T-helper 17 cell (primary cell): Measurements from ENCODE around the gene LRRC15. TPM values are rescaled to one million over a fixed set of nuclear protein-coding genes. Genes with fewer than 3 reads are reported as not detected.

Experiments used
- ATAC-seq: fragments of 150-1000 bp; cut with Tn5 transposase; 2 replicates; pipeline ENCODE4 v1.10.0; 2021; ENCODE audit warnings: mild to moderate bottlenecking, moderate library complexity
- DNase-seq, 3 donors: peaks; one replicate each; pipeline versions ENCODE4 v3.0.0 to v3.0.0-alpha.2; 2020 to 2021
- H3K9me3 ChIP-seq: one replicate; pipeline ENCODE4 v1.7.0; 2013; ENCODE audit warnings: low read length, mild to moderate bottlenecking; ENCODE audit not compliant: control insufficient read depth, poor library complexity, severe bottlenecking
- H3K27ac Mint-ChIP-seq: one replicate; pipeline ENCODE4 v1.8.0; 2022; ENCODE audit warnings: mild to moderate bottlenecking, moderate library complexity, mixed read lengths
- H3K27me3 Mint-ChIP-seq: one replicate; pipeline ENCODE4 v1.8.0; 2022; ENCODE audit warnings: mixed read lengths
- H3K36me3 Mint-ChIP-seq: one replicate; pipeline ENCODE4 v1.8.0; 2022; ENCODE audit warnings: low read depth, mixed read lengths
- H3K4me1 Mint-ChIP-seq: one replicate; pipeline ENCODE4 v1.8.0; 2022; ENCODE audit warnings: mild to moderate bottlenecking, mixed read lengths
- H3K4me3 Mint-ChIP-seq: one replicate; pipeline ENCODE4 v1.8.0; 2022; ENCODE audit warnings: mild to moderate bottlenecking, moderate library complexity, mixed read lengths
- total RNA-seq, 4 donors: library from RNA in 2 of 4; stranded (reverse) in 2 of 4; gene quantifications; one replicate each; pipeline ENCODE4 v1.2.3 and lab custom pipeline; 2022 to 2026

The LRRC15 gene
- total RNA-seq, 2 donors from 2014 or later: not detected

DNA sequence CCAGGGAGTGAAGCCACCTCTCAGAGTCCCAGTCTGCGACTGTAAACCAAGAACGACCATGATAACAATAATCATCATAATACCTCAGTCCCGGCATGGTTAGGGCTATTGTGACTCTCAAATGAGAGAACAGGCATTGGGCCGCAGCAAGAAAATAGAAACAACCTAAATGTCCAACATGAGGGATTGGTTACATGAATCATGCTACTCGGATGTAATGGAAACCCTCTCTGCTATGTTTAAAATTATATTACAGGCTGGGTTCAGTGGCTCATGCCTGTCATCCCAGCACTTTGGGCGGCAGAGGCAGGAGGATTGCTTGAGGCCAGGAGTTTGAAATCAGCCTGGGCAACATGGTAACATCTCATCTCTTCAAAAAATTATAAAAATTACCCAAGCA lies 21.2 kb downstream of the LRRC15 start:
- H3K4me3 Mint-ChIP-seq: no peak overlapping the region
- H3K9me3 ChIP-seq: no peaks in the 10 kb centered on the region
- H3K27ac Mint-ChIP-seq: no peak overlapping the region
- no peak for ATAC-seq
- no peaks in the 10 kb centered on the region for H3K4me1 Mint-ChIP-seq
- no peaks in the 10 kb centered on the region for H3K36me3 Mint-ChIP-seq
- no peaks in the 10 kb centered on the region for H3K27me3 Mint-ChIP-seq
- DNase-seq: no peak

DNA sequence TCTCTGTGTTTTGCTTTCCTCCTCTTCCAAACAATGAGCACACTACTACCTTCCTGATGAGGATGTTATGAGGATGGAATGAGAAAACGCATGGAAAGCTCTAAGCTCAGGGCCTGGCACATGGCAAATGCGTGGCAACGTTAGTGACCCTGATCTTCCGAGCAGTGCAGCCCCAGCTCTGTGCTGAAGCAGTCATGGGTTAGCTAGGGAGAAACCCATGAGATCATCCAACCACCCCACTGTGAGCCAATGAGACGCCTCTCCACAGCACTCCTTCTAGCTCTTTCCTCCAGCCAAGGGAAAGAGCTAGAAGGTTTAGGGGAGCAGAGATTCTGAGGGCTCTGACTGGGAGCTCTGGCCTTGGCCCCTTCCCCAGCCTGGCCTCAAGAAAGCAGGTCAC lies 22.9 kb downstream of the LRRC15 start:
- H3K4me1 Mint-ChIP-seq: no peaks in the 10 kb centered on the region

DNA sequence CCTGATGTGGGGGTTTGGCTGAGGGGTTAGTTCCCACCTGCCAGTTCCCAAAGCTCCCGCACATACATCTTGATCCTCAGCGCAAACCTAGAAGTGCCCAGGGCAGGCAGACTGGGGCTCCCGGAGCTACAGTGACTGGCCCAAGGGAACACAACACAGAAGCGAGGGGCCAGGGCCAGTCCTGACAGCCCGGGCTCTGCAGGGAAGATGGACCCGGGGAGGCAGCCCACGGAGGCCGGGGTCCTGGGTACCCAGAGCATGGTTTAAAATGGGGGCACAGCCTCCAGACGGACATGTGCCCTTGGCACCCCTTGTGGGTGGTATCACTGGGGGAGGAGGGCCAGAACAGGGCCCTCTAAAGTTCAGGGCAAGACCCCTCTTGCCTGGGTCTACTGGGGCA lies 23.5 kb downstream of the LRRC15 start:
- DNase-seq: no peak
- H3K27ac Mint-ChIP-seq: no peak overlapping the region
- H3K4me3 Mint-ChIP-seq: no peak overlapping the region
- peaks cover 17% of the 10 kb centered on the region for H3K27me3 Mint-ChIP-seq
- H3K36me3 Mint-ChIP-seq: peaks cover 2% of the 10 kb centered on the region
- no peaks in the 10 kb centered on the region for H3K4me1 Mint-ChIP-seq
- H3K9me3 ChIP-seq: no peaks in the 10 kb centered on the region
- no peak for ATAC-seq

More for the DNA sequence above, 22.9 kb downstream of the LRRC15 start:
- no peaks in the 10 kb centered on the region for H3K9me3 ChIP-seq
- Mint-ChIP-seq H3K27ac (no peak overlapping the region), H3K36me3 (peaks cover under 1% of the 10 kb centered on the region), H3K4me3 (no peak overlapping the region), H3K27me3 (peaks cover 12% of the 10 kb centered on the region)
- no peak for ATAC-seq
- DNase-seq: no peak

DNA sequence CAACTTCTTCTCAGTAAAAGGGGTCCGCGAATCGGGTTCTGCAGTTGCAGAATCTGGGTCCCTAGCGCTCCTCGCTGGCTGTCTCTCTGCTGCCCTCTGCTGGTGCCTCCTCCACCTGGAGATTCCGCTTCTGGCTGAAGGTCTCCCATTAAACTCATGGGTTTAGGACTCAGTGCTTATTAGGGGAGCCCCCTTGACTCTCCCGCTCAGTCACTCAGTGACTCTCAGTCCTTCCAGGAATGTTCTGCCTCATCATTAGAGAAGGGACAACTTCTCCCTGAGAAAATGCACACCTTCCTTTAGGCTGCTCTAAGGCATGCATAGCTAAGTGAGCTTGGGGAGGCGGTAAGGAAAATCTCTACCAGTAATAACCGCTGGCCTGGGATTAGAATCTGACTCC lies 25.5 kb downstream of the LRRC15 start:
- no peaks in the 10 kb centered on the region for H3K9me3 ChIP-seq
- no peak overlapping the region for H3K27ac Mint-ChIP-seq
- peak; percentile 77 for ATAC-seq

DNA sequence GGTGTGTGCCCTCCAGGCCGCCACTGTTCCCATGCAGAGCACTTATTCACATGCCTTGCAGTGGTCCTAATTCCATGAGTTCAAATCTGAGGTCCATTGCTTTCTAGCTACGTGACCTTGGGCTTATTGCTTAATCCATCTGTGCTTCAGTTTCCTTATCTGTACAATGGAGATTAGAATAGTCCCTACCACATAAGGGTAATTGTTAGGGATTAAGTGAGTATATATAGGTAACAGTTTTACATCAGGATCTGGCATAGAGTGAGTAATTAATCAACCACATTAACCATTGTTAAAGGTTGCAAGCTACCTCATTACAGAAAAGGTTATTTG lies 26.0 kb downstream of the LRRC15 start:
- DNase-seq (no peak), ATAC-seq (no peak)
- Mint-ChIP-seq H3K4me3 (no peak overlapping the region), H3K4me1 (no peaks in the 10 kb centered on the region), H3K27ac (no peak overlapping the region), H3K27me3 (peaks cover 25% of the 10 kb centered on the region), H3K36me3 (peaks cover 2% of the 10 kb centered on the region)
- no peaks in the 10 kb centered on the region for H3K9me3 ChIP-seq

More for the DNA sequence above, 25.5 kb downstream of the LRRC15 start:
- DNase-seq: peak; percentile 54 to 75 (median 66)
- no peak overlapping the region for H3K4me3 Mint-ChIP-seq
- no peaks in the 10 kb centered on the region for H3K4me1 Mint-ChIP-seq
- H3K36me3 Mint-ChIP-seq: peaks cover 2% of the 10 kb centered on the region
- peaks cover 25% of the 10 kb centered on the region for H3K27me3 Mint-ChIP-seq

DNA sequence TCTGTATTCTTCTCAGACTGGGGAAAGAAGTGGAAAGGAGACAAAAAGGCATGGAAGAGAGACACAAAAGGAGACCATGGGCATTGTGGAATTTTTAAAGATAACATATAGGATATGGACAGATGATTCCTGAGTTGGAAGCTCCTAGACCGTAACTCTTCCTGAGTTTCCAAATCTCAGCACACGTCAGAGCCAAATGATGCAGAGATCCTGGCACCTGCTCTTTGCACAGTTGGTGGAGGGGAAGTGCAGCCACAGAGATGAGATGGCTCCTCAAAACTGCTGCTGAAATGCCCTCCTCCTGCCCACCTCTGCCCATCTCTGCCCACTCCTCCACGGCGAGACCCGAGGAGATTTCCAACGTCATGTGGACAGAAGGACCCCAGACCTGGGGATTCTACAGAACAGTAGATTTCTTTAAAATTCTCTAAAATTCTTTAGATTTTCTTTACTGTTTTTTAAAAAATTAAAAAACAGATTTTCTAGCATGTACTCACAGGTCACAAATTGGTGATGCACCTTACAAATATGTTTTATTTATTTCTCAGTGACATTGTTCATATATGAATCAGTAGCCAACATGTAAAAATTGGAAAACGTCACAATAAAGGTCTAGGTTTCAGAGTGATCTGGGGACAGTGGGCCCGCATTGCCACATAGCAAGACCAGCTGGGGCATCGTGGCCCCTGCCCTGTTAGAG lies 26.5 kb downstream of the LRRC15 start:
- peaks cover 25% of the 10 kb centered on the region for H3K27me3 Mint-ChIP-seq
- DNase-seq (no peak), ATAC-seq (no peak)
- peaks cover 2% of the 10 kb centered on the region for H3K36me3 Mint-ChIP-seq
- no peaks in the 10 kb centered on the region for H3K9me3 ChIP-seq
- H3K4me1 Mint-ChIP-seq: no peaks in the 10 kb centered on the region
- H3K4me3 Mint-ChIP-seq: no peak overlapping the region
- H3K27ac Mint-ChIP-seq: no peak overlapping the region

DNA sequence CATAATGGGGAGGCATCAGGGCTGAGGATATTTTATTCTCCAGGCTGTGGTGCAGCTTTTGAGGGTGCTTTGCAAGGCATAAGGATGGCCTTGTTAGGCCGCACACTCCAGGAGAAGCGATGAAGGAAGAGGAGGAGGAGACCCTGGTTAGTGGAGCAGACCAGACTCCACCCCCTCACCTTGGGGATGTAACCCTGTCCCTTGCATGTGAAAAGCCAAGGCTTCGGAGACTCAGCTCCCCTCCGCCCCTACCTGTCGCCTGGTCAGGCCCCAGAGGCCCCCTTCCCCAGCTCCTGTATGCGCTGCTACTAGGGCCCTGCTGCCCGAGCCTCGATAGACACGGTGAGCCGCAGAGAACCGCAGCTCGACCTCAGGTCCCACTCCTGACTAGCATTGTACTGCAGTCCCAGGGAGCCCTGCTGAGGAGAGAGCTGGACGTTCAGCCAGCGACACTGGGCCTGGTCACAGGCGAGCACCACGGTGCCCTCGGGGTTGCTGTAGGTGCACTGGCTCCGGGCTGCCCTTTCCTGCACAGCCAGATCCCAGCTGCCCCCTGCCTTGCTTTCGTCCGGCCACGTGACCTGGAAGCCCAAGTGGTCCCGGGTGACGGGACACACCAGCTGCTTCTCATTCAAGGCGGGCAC lies 28.7 kb downstream of the LRRC15 start:
- ATAC-seq (no peak), DNase-seq (no peak)
- no peak overlapping the region for H3K4me3 Mint-ChIP-seq
- no peaks in the 10 kb centered on the region for H3K4me1 Mint-ChIP-seq
- H3K27ac Mint-ChIP-seq: no peak overlapping the region
- H3K27me3 Mint-ChIP-seq: peaks cover 35% of the 10 kb centered on the region
- H3K36me3 Mint-ChIP-seq: peaks cover 2% of the 10 kb centered on the region
- H3K9me3 ChIP-seq: no peaks in the 10 kb centered on the region

DNA sequence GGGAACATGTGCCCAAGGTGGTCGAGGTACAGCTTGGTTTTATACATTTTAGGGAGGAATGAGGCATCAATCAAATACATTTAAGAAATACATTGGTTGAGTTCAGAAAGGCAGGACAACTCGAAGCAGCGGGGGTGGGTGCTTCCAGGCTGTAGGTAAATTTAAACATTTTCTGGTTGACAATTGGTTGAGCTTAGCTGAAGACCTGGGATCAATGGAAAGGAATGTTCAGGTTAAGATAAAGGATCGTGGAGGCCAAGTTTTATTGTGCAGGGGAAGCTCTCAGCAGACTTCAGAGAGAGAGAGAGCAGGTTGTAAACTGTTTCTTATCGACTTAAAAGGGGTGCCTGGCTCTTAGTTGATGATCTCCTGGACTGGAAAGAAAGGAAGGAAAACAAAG lies 29.7 kb downstream of the LRRC15 start:
- no peak overlapping the region for H3K4me3 Mint-ChIP-seq
- H3K4me1 Mint-ChIP-seq: no peaks in the 10 kb centered on the region
- H3K36me3 Mint-ChIP-seq: peaks cover 2% of the 10 kb centered on the region
- peaks cover 35% of the 10 kb centered on the region for H3K27me3 Mint-ChIP-seq
- ATAC-seq: no peak
- DNase-seq: no peak
- H3K9me3 ChIP-seq: no peaks in the 10 kb centered on the region
- no peak overlapping the region for H3K27ac Mint-ChIP-seq

DNA sequence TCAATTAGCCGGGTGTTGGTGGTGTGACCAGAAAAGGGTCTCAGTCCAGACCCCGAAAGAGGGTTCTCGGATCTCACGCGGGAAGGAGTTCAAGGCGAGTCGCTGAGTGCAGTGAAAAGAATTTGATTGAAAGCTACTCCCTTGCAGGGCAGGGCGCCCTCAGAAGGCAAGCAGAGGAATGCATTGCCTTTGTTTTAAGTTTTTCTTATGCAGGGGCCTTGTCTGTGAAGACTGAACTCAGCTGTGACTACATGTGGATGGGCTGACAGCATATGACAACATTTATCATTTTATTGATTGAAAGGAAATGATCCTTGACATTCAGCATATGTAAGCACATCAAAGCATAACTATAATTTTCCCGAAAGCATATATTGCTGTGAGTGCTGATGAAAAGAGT lies 30.2 kb downstream of the LRRC15 start:
- H3K4me1 Mint-ChIP-seq: no peaks in the 10 kb centered on the region
- H3K27me3 Mint-ChIP-seq: peaks cover 35% of the 10 kb centered on the region
- peaks cover 2% of the 10 kb centered on the region for H3K36me3 Mint-ChIP-seq
- ATAC-seq (no peak), DNase-seq (no peak)
- H3K9me3 ChIP-seq: no peaks in the 10 kb centered on the region
- H3K4me3 Mint-ChIP-seq: no peak overlapping the region
- H3K27ac Mint-ChIP-seq: peak overlapping the region; percentile 3

DNA sequence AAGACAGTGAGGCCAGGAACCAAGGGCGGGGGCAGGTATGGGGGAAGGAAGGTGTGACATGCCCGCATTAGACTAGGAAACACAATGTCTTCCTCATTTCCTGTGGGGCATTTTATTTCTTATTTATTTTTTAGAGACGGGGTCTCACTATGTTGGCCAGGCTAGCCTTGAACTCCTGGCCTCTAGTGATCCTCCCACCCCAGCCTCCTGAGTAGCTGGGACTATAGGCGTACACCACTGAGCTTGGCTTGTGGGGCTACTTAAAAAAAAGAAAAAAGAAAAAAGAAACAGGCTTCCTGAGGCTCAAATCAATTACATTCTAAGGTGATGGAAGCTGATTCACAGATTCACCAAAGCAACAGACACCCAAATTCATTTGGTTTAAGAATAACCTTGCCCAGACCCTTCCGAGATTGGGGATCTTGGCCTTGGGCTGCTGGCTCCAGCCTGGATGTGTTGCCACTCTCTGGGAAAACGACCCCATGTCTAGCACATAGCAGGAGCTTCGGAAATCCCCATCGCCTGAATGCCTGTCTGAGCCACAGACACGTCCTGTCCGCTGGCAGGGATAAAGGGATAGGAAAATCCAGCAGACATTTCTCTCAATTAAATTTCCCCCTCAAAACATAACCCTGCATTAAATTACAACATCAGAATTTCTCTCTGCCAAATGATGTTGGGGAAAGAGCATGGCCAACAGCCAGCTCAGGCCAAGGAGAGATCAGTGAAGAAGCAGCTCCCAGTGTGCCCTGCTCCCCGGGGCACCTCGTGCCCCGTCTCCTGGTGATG lies 31.4 kb downstream of the LRRC15 start:
- H3K9me3 ChIP-seq: no peaks in the 10 kb centered on the region
- peaks cover 43% of the 10 kb centered on the region for H3K27me3 Mint-ChIP-seq
- H3K27ac Mint-ChIP-seq: no peak overlapping the region
- ATAC-seq (no peak), DNase-seq (no peak)
- H3K36me3 Mint-ChIP-seq: peaks cover 2% of the 10 kb centered on the region
- H3K4me1 Mint-ChIP-seq: peaks cover 5% of the 10 kb centered on the region
- no peak overlapping the region for H3K4me3 Mint-ChIP-seq

DNA sequence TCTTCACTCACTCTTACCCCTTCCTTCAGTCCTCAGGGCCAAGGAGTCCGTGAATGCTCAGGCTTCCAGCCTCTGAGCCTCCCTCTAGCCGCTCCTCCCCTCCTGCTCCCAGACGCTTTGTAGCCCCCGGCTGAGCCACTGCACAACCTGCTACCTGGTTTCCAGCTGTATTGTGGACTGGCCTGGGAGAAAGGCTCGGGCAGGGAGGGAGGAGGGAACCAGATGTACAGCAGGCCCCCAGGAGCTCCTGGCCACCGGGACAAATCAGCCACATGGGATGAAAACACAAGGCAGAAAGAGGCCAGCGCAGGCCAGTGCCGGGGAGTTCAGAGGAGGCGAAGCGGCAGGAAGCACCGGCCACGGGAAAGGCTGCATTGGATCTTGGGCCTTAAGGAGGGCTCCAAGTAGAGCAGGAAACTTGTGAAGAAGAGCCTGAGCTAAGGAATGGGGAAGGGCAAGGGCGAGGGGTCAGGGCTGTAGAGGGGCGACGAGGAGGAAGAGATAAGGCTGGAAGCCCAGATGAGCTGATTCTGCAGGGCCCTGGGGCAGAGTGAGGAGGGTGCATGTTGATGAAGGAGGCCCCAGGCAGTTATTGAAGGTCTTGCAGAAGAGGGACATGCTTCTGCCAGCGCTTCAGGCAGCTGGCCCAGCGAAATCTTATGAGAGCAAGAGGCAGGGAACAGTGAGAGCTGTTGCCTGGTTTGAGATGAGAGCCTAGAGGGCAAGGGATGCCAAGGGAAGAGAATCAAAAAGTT lies 32.8 kb downstream of the LRRC15 start:
- Mint-ChIP-seq H3K4me1 (peaks cover 5% of the 10 kb centered on the region), H3K27ac (peak overlapping the region; percentile 19), H3K4me3 (peak overlapping the region; percentile 66), H3K36me3 (peaks cover 2% of the 10 kb centered on the region), H3K27me3 (peaks cover 44% of the 10 kb centered on the region)
- H3K9me3 ChIP-seq: no peaks in the 10 kb centered on the region
- no peak for ATAC-seq
- no peak for DNase-seq

DNA sequence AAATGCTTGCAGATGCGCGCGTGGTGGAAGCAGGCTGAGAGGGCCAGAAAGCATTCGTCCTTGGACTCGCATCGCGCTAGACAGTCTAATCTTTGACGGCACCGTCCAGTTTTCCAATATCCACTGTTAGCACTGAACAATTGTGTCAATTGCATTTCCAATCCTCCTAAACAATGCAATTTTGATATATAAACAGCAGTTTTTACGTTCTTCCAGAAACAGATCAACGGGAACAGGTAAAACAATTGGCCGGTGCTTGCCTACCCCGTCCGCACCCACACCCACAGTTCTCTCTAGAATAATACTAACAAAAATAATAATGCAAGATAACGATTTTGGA lies 35.6 kb downstream of the LRRC15 start:
- peaks cover 5% of the 10 kb centered on the region for H3K4me1 Mint-ChIP-seq
- no peaks in the 10 kb centered on the region for H3K9me3 ChIP-seq
- H3K27me3 Mint-ChIP-seq: peaks cover 49% of the 10 kb centered on the region
- ATAC-seq: no peak
- H3K27ac Mint-ChIP-seq: no peak overlapping the region
- peak overlapping the region; percentile 85 for H3K4me3 Mint-ChIP-seq
- no peak for DNase-seq
- no peaks in the 10 kb centered on the region for H3K36me3 Mint-ChIP-seq
